ENCODE measurements around the gene CC2D1A. TPM values are rescaled to one million over a fixed set of nuclear protein-coding genes. Genes with fewer than 3 reads are reported as not detected.

The CC2D1A gene
- total RNA-seq, 4 donors from 2014 or later: 113 to 294 (median 177) TPM

- in situ Hi-C loops (cut with MboI; ENCODE audit: low pct_ligation_motif_present in 1 of 4, low pct_unique_long_range_greater_than_20kb in 1 of 4, low sequenced_read_pairs in 3 of 4) (no loop called here), intact Hi-C loops (cut with DNase I; ENCODE audit: low total_unique reads) (no loop called here)
- Histone ChIP-seq H3K4me1 (no peaks in the 10 kb centered on the region), H3K9me3 (no peaks in the 10 kb centered on the region), H3K4me3 (peak overlapping the region in 2 of 4 donors; percentile 3 to 18), H3K27me3 (no peaks in the 10 kb centered on the region), H3K27ac (no peak overlapping the region), H3K36me3 (peaks cover 0 to 9% (median 2%) of the 10 kb centered on the region in 4 donors)
- TF ChIP-seq CTCF (IDR thresholded peaks at IDR 0.05) (no peak), POLR2AphosphoS5 (IDR thresholded peaks at IDR 0.05) (peak in 1 of 3 donors; percentile 17)
- no peak for DNase-seq
- WGBS, 2 donors (ENCODE audit: low coverage in 1 of 2): 86% methylated on average over 62 of the region's 89 CpGs; no CpG with 5 or more reads in 1 of the 2 donors
These were observed 57.0 kb downstream of the CC2D1A start for GRCh38 chr19:13962699-13963602.

- Histone ChIP-seq H3K27me3 (no peaks in the 10 kb centered on the region), H3K9me3 (no peaks in the 10 kb centered on the region), H3K4me1 (no peaks in the 10 kb centered on the region), H3K4me3 (no peak overlapping the region), H3K36me3 (peaks cover 0 to 9% (median 2%) of the 10 kb centered on the region in 4 donors), H3K27ac (no peak overlapping the region)
- TF ChIP-seq POLR2AphosphoS5 (IDR thresholded peaks at IDR 0.05) (no peak), CTCF (IDR thresholded peaks at IDR 0.05) (no peak)
- in situ Hi-C loops (cut with MboI; ENCODE audit: low pct_ligation_motif_present in 1 of 4, low pct_unique_long_range_greater_than_20kb in 1 of 4, low sequenced_read_pairs in 3 of 4): no loop called here
- no peak for DNase-seq
- 96% methylated on average over 41 of the region's 48 CpGs; no CpG with 5 or more reads in 1 of the 2 donors for WGBS, 2 donors (ENCODE audit: low coverage in 1 of 2)
- intact Hi-C loops (cut with DNase I; ENCODE audit: low total_unique reads): no loop called here
These were observed 57.7 kb downstream of the CC2D1A start for GRCh38 chr19:13963603-13964105.

- Histone ChIP-seq H3K36me3 (peaks cover 0 to 15% (median 5%) of the 10 kb centered on the region in 4 donors), H3K27ac (no peak overlapping the region), H3K9me3 (no peaks in the 10 kb centered on the region), H3K4me1 (no peaks in the 10 kb centered on the region), H3K4me3 (no peak overlapping the region), H3K27me3 (no peaks in the 10 kb centered on the region)
- intact Hi-C loops (cut with DNase I; ENCODE audit: low total_unique reads): no loop called here
- DNase-seq: no peak
- 40 to 86% methylated on average over 1 to 5 of the region's 5 CpGs for WGBS, 2 donors (ENCODE audit: low coverage in 1 of 2)
- no peak for TF ChIP-seq POLR2AphosphoS5 (IDR thresholded peaks at IDR 0.05)
- TF ChIP-seq EP300 (IDR thresholded peaks at IDR 0.05; ENCODE audit: low read depth): no peak
- no peak for TF ChIP-seq POLR2A (IDR thresholded peaks at IDR 0.05)
- TF ChIP-seq CTCF (IDR thresholded peaks at IDR 0.05): no peak
- in situ Hi-C loops (cut with MboI; ENCODE audit: low pct_ligation_motif_present in 1 of 4, low pct_unique_long_range_greater_than_20kb in 1 of 4, low sequenced_read_pairs in 3 of 4): no loop called here
These were observed 58.8 kb downstream of the CC2D1A start for GRCh38 chr19:13964776-13965175.

GRCh38 chr19:13965377-13965896 is 59.4 kb downstream of the CC2D1A start:
- Histone ChIP-seq H3K36me3 (peaks cover 0 to 18% (median 5%) of the 10 kb centered on the region in 4 donors), H3K27me3 (no peaks in the 10 kb centered on the region), H3K4me3 (no peak overlapping the region), H3K4me1 (no peaks in the 10 kb centered on the region), H3K27ac (no peak overlapping the region), H3K9me3 (no peaks in the 10 kb centered on the region)
- intact Hi-C loops (cut with DNase I; ENCODE audit: low total_unique reads): no loop called here
- DNase-seq: no peak
- TF ChIP-seq POLR2AphosphoS5 (IDR thresholded peaks at IDR 0.05): no peak
- no peak for TF ChIP-seq EP300 (IDR thresholded peaks at IDR 0.05; ENCODE audit: low read depth)
- TF ChIP-seq POLR2A (IDR thresholded peaks at IDR 0.05): no peak
- no peak for TF ChIP-seq CTCF (IDR thresholded peaks at IDR 0.05)
- 85% methylated on average over 24 of the region's 24 CpGs; no CpG with 5 or more reads in 1 of the 2 donors for WGBS, 2 donors (ENCODE audit: low coverage in 1 of 2)
- in situ Hi-C loops (cut with MboI; ENCODE audit: low pct_ligation_motif_present in 1 of 4, low pct_unique_long_range_greater_than_20kb in 1 of 4, low sequenced_read_pairs in 3 of 4): no loop called here
